Naive thymus-derived CD4-positive, alpha-beta T cell (primary cell): ENCODE data around the gene JADE2. TPM values are rescaled to one million over a fixed set of nuclear protein-coding genes. Genes with fewer than 3 reads are reported as not detected.

Experiments
- ATAC-seq: fragments of 150-1000 bp; cut with Tn5 transposase; 2 replicates; pipeline ENCODE4 v1.10.0; 2021; ENCODE audit warnings: mild to moderate bottlenecking, moderate library complexity
- CTCF ChIA-PET: fragments of 350-600 bp; sonication (Branson Sonifier 250); formaldehyde crosslinking; loops from one replicate; lab custom pipeline; 2021; ENCODE audit warnings: antibody characterized with exemption; lab: Charles Lee
- POLR2A ChIA-PET: fragments of 350-600 bp; sonication (Branson Sonifier 250); formaldehyde crosslinking; loops from one replicate; lab custom pipeline; 2021; ENCODE audit warnings: antibody characterized with exemption, inconsistent platforms; lab: Charles Lee
- DNase-seq, 9 donors: peaks; one replicate each; pipeline versions ENCODE4 v3.0.0 to v3.0.0-alpha.2; 2020 to 2022; ENCODE audit warnings: mixed read lengths in 1 of 9
- H3K27ac ChIP-seq: one replicate; pipeline ENCODE4 v1.7.0; 2013; ENCODE audit warnings: mild to moderate bottlenecking, low read depth, low read length, moderate library complexity
- H3K27me3 ChIP-seq, 2 donors: one replicate each; pipeline ENCODE4 v1.7.0; 2013; ENCODE audit warnings: low read length in 2 of 2, mild to moderate bottlenecking in 2 of 2, moderate library complexity in 2 of 2; ENCODE audit not compliant: control insufficient read depth in 2 of 2, insufficient read depth in 2 of 2
- H3K36me3 ChIP-seq, 3 experiments: 1 replicate in 2 of 3; 2 replicates in 1 of 3; pipeline ENCODE4 v1.7.0; 2013; ENCODE audit warnings: low read length in 3 of 3, mild to moderate bottlenecking in 3 of 3, moderate library complexity in 1 of 3; ENCODE audit not compliant: insufficient read depth in 3 of 3, control insufficient read depth in 2 of 3
- H3K4me1 ChIP-seq, 2 donors: one replicate each; pipeline ENCODE4 v1.7.0; 2013; ENCODE audit warnings: low read length in 2 of 2, mild to moderate bottlenecking in 2 of 2, moderate library complexity in 1 of 2; ENCODE audit not compliant: control insufficient read depth in 2 of 2, insufficient read depth in 2 of 2
- H3K4me3 ChIP-seq: 2 replicates; pipeline ENCODE4 v1.7.0; 2013; ENCODE audit warnings: mild to moderate bottlenecking, low read length
- H3K9me3 ChIP-seq, 3 experiments: 1 replicate in 2 of 3; 2 replicates in 1 of 3; pipeline ENCODE4 v1.7.0; 2013; ENCODE audit warnings: low read length in 3 of 3; ENCODE audit not compliant: control insufficient read depth in 2 of 3
- H3K27ac Mint-ChIP-seq, 9 donors: one replicate each; pipeline ENCODE4 v1.8.0; 2020 to 2022; ENCODE audit warnings: mixed read lengths in 9 of 9, mild to moderate bottlenecking in 8 of 9, moderate library complexity in 5 of 9, inconsistent platforms in 2 of 9
- H3K27me3 Mint-ChIP-seq, 5 donors: one replicate each; pipeline ENCODE4 v1.8.0; 2021 to 2022; ENCODE audit warnings: mixed read lengths in 5 of 5, mild to moderate bottlenecking in 1 of 5
- H3K36me3 Mint-ChIP-seq, 5 donors: one replicate each; pipeline ENCODE4 v1.8.0; 2020 to 2022; ENCODE audit warnings: mixed read lengths in 5 of 5, mild to moderate bottlenecking in 3 of 5, inconsistent platforms in 1 of 5
- H3K4me1 Mint-ChIP-seq, 7 donors: one replicate each; pipeline ENCODE4 v1.8.0; 2020 to 2022; ENCODE audit warnings: mixed read lengths in 7 of 7, mild to moderate bottlenecking in 3 of 7, inconsistent platforms in 1 of 7
- H3K4me3 Mint-ChIP-seq, 10 donors: one replicate each; pipeline ENCODE4 v1.8.0; 2020 to 2022; ENCODE audit warnings: mild to moderate bottlenecking in 10 of 10, mixed read lengths in 10 of 10, moderate library complexity in 6 of 10, inconsistent platforms in 2 of 10
- H3K9me3 Mint-ChIP-seq, 11 donors: one replicate each; pipeline ENCODE4 v1.8.0; 2020 to 2022; ENCODE audit warnings: mixed read lengths in 11 of 11, mild to moderate bottlenecking in 4 of 11, inconsistent platforms in 1 of 11, moderate library complexity in 1 of 11
- intact Hi-C, 2 donors: fragments of 100-400 bp; cut with micrococcal nuclease; formaldehyde crosslinking; loops; one replicate each; pipeline ENCODE4 v1.15.1; 2023
- polyA plus RNA-seq, 2 donors: library from polyadenylated mRNA; unstranded; fragments of 300-500 nt; fragmentation: Illumina TruSeq; gene quantifications; one replicate each; pipeline ENCODE4 v1.2.3, GENCODE V29; 2021
- total RNA-seq, 6 experiments: library from RNA in 5 of 6; stranded (reverse) in 5 of 6; gene quantifications; 1 replicate in 5 of 6; 2 replicates in 1 of 6; pipeline ENCODE4 v1.2.3 and lab custom pipeline; 2021 to 2026

The JADE2 gene
- total and polyA plus RNA-seq, 7 experiments from 2014 or later = 29.8 to 271 (median 129) TPM

DNA sequence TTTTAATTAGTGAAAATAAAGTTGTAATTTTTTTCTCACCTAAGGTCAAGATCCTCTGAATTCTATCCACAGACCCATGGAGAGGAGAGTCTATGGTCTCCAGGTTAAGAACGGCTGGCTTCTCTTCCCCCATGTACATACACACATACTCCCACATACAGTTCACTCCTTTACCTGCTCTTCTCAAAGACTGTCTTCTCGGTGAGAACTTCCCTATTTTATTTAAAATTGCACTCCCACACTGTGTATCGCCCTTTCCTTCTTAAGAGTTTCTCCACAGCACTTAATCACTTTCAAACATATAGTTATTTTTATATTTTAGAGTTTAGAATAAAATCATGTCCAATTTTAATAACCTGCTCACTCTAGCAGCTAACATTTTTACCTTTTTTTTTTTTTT is 3.6 kb upstream of the JADE2 start:
- no peak for DNase-seq
- H3K27me3 Mint-ChIP-seq = peaks cover 0 to 18% (median 0%) of the 10 kb centered on the region in 5 donors
- intact Hi-C loops = loop anchor here in 1 of 2 donors (10.0 kb wide), 1 partner anchor 1467 kb away; the partner anchor contains the start of gene HSPA4

GRCh38 chr5:134523543-134524271 is 1.8 kb upstream of the JADE2 start:
- peak overlapping the region; percentile 96 to 100 (median 99) for H3K27ac Mint-ChIP-seq
- H3K9me3 Mint-ChIP-seq = peaks cover 0 to 5% (median 0%) of the 10 kb centered on the region in 11 donors
- ATAC-seq (no peak), DNase-seq (peak in 1 of 9 donors; percentile 10)
- peaks cover 0 to 23% (median 0%) of the 10 kb centered on the region in 3 experiments for H3K36me3 ChIP-seq
- H3K27me3 ChIP-seq = no peaks in the 10 kb centered on the region
- peak overlapping the region; percentile 91 to 100 (median 98) for H3K4me3 Mint-ChIP-seq
- H3K4me1 ChIP-seq = peaks cover 17% of the 10 kb centered on the region in 2 donors
- POLR2A ChIA-PET = interaction anchor here (0.8 to 7.6 kb wide), 20 partner anchors 12 to 196 kb away, joined by 3 to 130 read pairs (median 3); partner anchors contain the start of genes CDKL3, CDKN2AIPNL, SAR1B and UBE2B
- CTCF ChIA-PET = interaction anchor here (0.9 to 1.5 kb wide), 2 partner anchors 57 to 112 kb away, joined by 3 to 6 read pairs; partner anchors contain the start of gene CDKN2AIPNL
- peaks cover 18 to 23% (median 18%) of the 10 kb centered on the region in 7 donors for H3K4me1 Mint-ChIP-seq
- peak overlapping the region; percentile 100 for H3K4me3 ChIP-seq
- H3K27me3 Mint-ChIP-seq = peaks cover 0 to 18% (median 0%) of the 10 kb centered on the region in 5 donors
- no peaks in the 10 kb centered on the region for H3K9me3 ChIP-seq
- intact Hi-C loops = loop anchor here (1.0 to 10.0 kb wide), 7 partner anchors 20 to 1469 kb away; partner anchors contain the start of genes SAR1B (in 2 of the 2), C5orf24 (in 1 of the 2), DDX46 (in 1 of the 2) and HSPA4 (in 1 of the 2)
- peaks cover 0 to 6% (median 2%) of the 10 kb centered on the region in 5 donors for H3K36me3 Mint-ChIP-seq
- H3K27ac ChIP-seq = peak overlapping the region; percentile 97

More for the DNA sequence above, 3.6 kb upstream of the JADE2 start:
- H3K27ac ChIP-seq = no peak overlapping the region
- H3K4me1 Mint-ChIP-seq = peaks cover 10 to 15% (median 11%) of the 10 kb centered on the region in 7 donors
- peaks cover 0 to 5% (median 0%) of the 10 kb centered on the region in 11 donors for H3K9me3 Mint-ChIP-seq
- H3K4me1 ChIP-seq = peaks cover 5 to 8% of the 10 kb centered on the region in 2 donors
- ATAC-seq = no peak
- no peak overlapping the region for H3K4me3 Mint-ChIP-seq
- H3K4me3 ChIP-seq = no peak overlapping the region
- ChIA-PET POLR2A (interaction anchor here (1.4 to 7.6 kb wide), 4 partner anchors 33 to 111 kb away, joined by 3 to 130 read pairs (median 36); partner anchors contain the start of gene CDKN2AIPNL), CTCF (no interaction called here)
- no peaks in the 10 kb centered on the region for H3K9me3 ChIP-seq
- peaks cover 0 to 18% (median 0%) of the 10 kb centered on the region in 3 experiments for H3K36me3 ChIP-seq
- H3K27ac Mint-ChIP-seq = peak overlapping the region in 4 of 9 donors; percentile 2 to 58 (median 54)
- H3K36me3 Mint-ChIP-seq = peaks cover 0 to 5% (median 0%) of the 10 kb centered on the region in 5 donors
- no peaks in the 10 kb centered on the region for H3K27me3 ChIP-seq

DNA sequence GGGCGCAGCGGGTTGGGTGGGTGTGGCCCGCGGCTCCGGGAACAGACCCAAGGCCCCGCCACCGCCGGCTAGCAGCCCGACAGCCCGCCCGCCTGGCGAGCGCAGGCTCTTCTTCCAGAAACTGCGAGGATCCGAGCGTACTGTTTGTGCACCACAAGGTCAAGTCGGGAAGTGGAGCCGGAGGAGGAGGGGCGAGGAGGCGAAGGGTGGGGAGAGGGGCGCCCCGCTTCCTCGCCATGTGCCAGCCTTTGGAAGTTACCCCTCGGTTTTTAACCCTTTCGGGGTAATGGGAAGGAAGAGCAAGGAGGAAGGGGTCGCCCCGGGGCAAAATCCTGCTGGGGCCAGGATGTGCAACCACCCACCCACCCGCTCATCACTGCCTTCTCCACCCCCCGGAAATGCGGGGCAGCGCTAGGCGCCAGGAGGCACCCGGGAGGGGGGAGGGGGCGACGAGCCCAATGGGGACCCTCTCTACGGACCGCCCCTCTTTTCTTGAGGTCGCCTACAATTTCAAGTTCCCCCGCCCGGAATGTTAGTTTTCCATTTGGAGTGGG is 1.1 kb upstream of the JADE2 start:
- Histone ChIP-seq H3K27ac (peak overlapping the region; percentile 97), H3K36me3 (peaks cover 0 to 23% (median 0%) of the 10 kb centered on the region in 3 experiments), H3K27me3 (no peaks in the 10 kb centered on the region), H3K9me3 (no peaks in the 10 kb centered on the region), H3K4me3 (peak overlapping the region; percentile 100), H3K4me1 (peaks cover 23% of the 10 kb centered on the region in 2 donors)
- peak; percentile 21 for ATAC-seq
- peak overlapping the region; percentile 96 to 100 (median 99) for H3K27ac Mint-ChIP-seq
- peaks cover 0 to 18% (median 0%) of the 10 kb centered on the region in 5 donors for H3K27me3 Mint-ChIP-seq
- ChIA-PET POLR2A (interaction anchor here (0.6 to 7.6 kb wide), 21 partner anchors 9 to 473 kb away, joined by 3 to 130 read pairs (median 5); partner anchors contain the start of genes CDKL3, CDKN2AIPNL, SAR1B and UBE2B), CTCF (interaction anchor here (0.6 to 0.9 kb wide), 2 partner anchors 58 to 410 kb away, joined by 3 to 4 read pairs; no protein-coding TSS in a partner anchor)
- H3K9me3 Mint-ChIP-seq = peaks cover 0 to 5% (median 0%) of the 10 kb centered on the region in 11 donors
- H3K36me3 Mint-ChIP-seq = peaks cover 0 to 6% (median 2%) of the 10 kb centered on the region in 5 donors
- intact Hi-C loops = loop anchor here (1.0 to 10.0 kb wide), 7 partner anchors 21 to 1470 kb away; partner anchors contain the start of genes SAR1B (in 2 of the 2), C5orf24 (in 1 of the 2), DDX46 (in 1 of the 2) and HSPA4 (in 1 of the 2)
- H3K4me3 Mint-ChIP-seq = peak overlapping the region; percentile 91 to 100 (median 98)
- H3K4me1 Mint-ChIP-seq = peaks cover 22 to 29% (median 25%) of the 10 kb centered on the region in 7 donors
- DNase-seq = peak; percentile 48 to 81 (median 77)

DNA sequence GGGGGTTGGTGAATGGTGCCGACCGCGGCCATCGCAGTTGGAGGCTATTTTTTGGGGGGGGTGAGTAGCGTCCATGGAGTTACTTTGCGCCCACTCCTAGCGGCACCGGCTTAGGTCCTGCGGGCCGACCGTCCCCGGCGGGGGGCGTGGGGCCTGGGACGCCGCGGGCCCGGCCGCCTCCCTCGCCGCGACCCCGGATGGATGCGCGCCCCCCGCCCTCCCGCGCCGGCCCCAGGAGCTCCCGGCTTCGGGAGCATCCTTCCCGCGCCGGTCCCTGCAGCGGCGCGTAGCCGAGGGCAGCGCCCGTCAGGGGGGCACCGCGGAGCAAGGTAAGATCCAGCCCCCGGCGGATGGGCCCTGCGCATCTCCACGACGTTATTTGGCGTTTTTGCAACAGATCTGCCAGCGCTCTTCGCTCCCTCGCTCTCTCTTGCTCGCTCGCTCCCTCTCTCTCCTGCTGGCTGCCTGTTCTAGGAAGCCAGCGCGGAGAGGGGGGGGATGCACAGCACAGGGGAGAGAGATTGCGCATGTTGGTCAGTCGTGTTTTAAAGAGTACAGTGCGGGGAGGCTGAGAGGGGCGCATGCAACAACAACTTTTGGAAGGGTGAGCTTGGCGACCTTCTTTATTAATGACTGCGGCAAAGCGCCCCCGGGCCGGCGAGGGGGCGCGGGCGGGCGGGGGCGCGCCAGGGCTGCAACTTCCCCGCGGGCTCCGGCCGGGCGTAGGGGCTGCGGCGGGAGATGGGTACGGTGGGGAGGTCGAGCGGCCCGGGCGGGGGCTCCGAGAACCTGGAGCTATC is 413 bp downstream of the JADE2 start:
- H3K9me3 ChIP-seq = no peaks in the 10 kb centered on the region
- H3K4me3 Mint-ChIP-seq = peak overlapping the region; percentile 91 to 100 (median 98)
- H3K27me3 Mint-ChIP-seq = peaks cover 0 to 6% (median 0%) of the 10 kb centered on the region in 5 donors
- ChIA-PET CTCF (interaction anchor here (0.9 to 1.3 kb wide), 8 partner anchors 11 to 222 kb away, joined by 3 to 6 read pairs (median 3); partner anchors contain the start of gene CDKN2AIPNL), POLR2A (interaction anchor here (0.6 to 7.6 kb wide), 24 partner anchors 14 to 521 kb away, joined by 3 to 130 read pairs (median 4); partner anchors contain the start of genes CDKL3, CDKN2AIPNL, PPP2CA and SAR1B)
- H3K27ac Mint-ChIP-seq = peak overlapping the region; percentile 96 to 100 (median 99)
- peaks cover 29 to 44% (median 40%) of the 10 kb centered on the region in 7 donors for H3K4me1 Mint-ChIP-seq
- ATAC-seq (peak; percentile 20), DNase-seq (peak; percentile 36 to 80 (median 63))
- peak overlapping the region; percentile 97 for H3K27ac ChIP-seq
- H3K9me3 Mint-ChIP-seq = peaks cover 0 to 5% (median 0%) of the 10 kb centered on the region in 11 donors
- H3K36me3 ChIP-seq = peaks cover 0 to 23% (median 0%) of the 10 kb centered on the region in 3 experiments
- peaks cover 0 to 6% (median 2%) of the 10 kb centered on the region in 5 donors for H3K36me3 Mint-ChIP-seq
- peaks cover 37 to 39% of the 10 kb centered on the region in 2 donors for H3K4me1 ChIP-seq
- H3K27me3 ChIP-seq = no peaks in the 10 kb centered on the region
- intact Hi-C loops = loop anchor here (1.0 to 10.0 kb wide), 19 partner anchors 23 to 1471 kb away; partner anchors contain the start of genes C5orf24 (in 2 of the 2), PPP2CA (in 2 of the 2), SAR1B (in 2 of the 2) and UBE2B (in 2 of the 2)
- H3K4me3 ChIP-seq = peak overlapping the region; percentile 100

- POLR2A ChIA-PET = interaction anchor here (0.6 to 7.6 kb wide), 22 partner anchors 14 to 522 kb away, joined by 3 to 130 read pairs (median 5); partner anchors contain the start of genes CDKL3, CDKN2AIPNL, PPP2CA and SKP1
- Mint-ChIP-seq H3K4me1 (peaks cover 31 to 51% (median 46%) of the 10 kb centered on the region in 7 donors), H3K36me3 (peaks cover 0 to 6% (median 4%) of the 10 kb centered on the region in 5 donors), H3K27me3 (peaks cover 0 to 3% (median 0%) of the 10 kb centered on the region in 5 donors), H3K27ac (peak overlapping the region; percentile 83 to 100 (median 94)), H3K9me3 (peaks cover 0 to 5% (median 0%) of the 10 kb centered on the region in 11 donors), H3K4me3 (peak overlapping the region; percentile 91 to 100 (median 98))
- Histone ChIP-seq H3K27me3 (no peaks in the 10 kb centered on the region), H3K9me3 (no peaks in the 10 kb centered on the region), H3K27ac (peak overlapping the region; percentile 97), H3K36me3 (peaks cover 0 to 23% (median 0%) of the 10 kb centered on the region in 3 experiments), H3K4me1 (peaks cover 37 to 44% of the 10 kb centered on the region in 2 donors), H3K4me3 (peak overlapping the region; percentile 100)
- CTCF ChIA-PET = interaction anchor here (0.8 to 1.9 kb wide), 10 partner anchors 11 to 223 kb away, joined by 3 to 8 read pairs (median 4); partner anchors contain the start of gene CDKN2AIPNL
- DNase-seq (peak; percentile 26 to 84 (median 57)), ATAC-seq (no peak)
- intact Hi-C loops = loop anchor here (1.0 to 10.0 kb wide), 11 partner anchors 18 to 1472 kb away; partner anchors contain the start of genes C5orf15 (in 1 of the 2), C5orf24 (in 1 of the 2), CAMLG (in 1 of the 2) and HSPA4 (in 1 of the 2)
These were observed 1.1 kb downstream of the JADE2 start for GRCh38 chr5:134526483-134527155.
